H1 (cell line): Measurements from ENCODE around the gene MRPL34. TPM values are rescaled to one million over a fixed set of nuclear protein-coding genes. Genes with fewer than 3 reads are reported as not detected.

ENCODE experiments used
- CTCF ChIA-PET: fragments of 300-600 bp; sonication (Branson Sonifier 250); formaldehyde crosslinking; loops from one replicate; lab custom pipeline; 2021; ENCODE audit not compliant: partially characterized antibody; lab: Charles Lee
- POLR2A ChIA-PET: fragments of 300-600 bp; sonication (Branson Sonifier 250); formaldehyde crosslinking; loops from one replicate; lab custom pipeline; 2021; ENCODE audit warnings: inconsistent platforms; ENCODE audit not compliant: partially characterized antibody; lab: Charles Lee
- DNase-seq, 2 experiments: peaks; one replicate each; pipeline versions ENCODE4 v3.0.0 to v3.0.0-alpha.2; 2010 to 2022; ENCODE audit warnings: low spot score in 2 of 2, low read depth in 1 of 2, mixed read lengths in 1 of 2
- FAIRE-seq: peaks from 2 replicates; lab custom pipeline; 2011; peaks lifted over from hg19 to GRCh38; lab: Jason Lieb, UNC
- H2AFZ ChIP-seq: 2 replicates; pipeline ENCODE4 v1.8.1; 2012; ENCODE audit warnings: low read length, inconsistent platforms
- H2AK5ac ChIP-seq: 2 replicates; pipeline ENCODE4 v1.6.1; 2013; ENCODE audit warnings: low read depth, low read length
- H2BK120ac ChIP-seq: replicated peaks from 2 replicates; pipeline ENCODE3; 2013; ENCODE audit warnings: low read depth, low read length, inconsistent platforms
- H2BK12ac ChIP-seq: 2 replicates; pipeline ENCODE4 v1.6.1; 2013; ENCODE audit warnings: low read depth, low read length
- H2BK15ac ChIP-seq: 2 replicates; pipeline ENCODE4 v1.6.1; 2013; ENCODE audit warnings: low read length
- H2BK20ac ChIP-seq: 2 replicates; pipeline ENCODE4 v1.6.1; 2013; ENCODE audit warnings: low read length
- H2BK5ac ChIP-seq: 2 replicates; pipeline ENCODE4 v1.6.1; 2013; ENCODE audit warnings: low read depth, low read length
- H3K14ac ChIP-seq: 2 replicates; pipeline ENCODE4 v1.6.1; 2013; ENCODE audit warnings: inconsistent platforms; ENCODE audit not compliant: insufficient read length
- H3K18ac ChIP-seq: 2 replicates; pipeline ENCODE4 v1.6.1; 2013; ENCODE audit warnings: low read length; ENCODE audit errors: extremely low read depth
- H3K23ac ChIP-seq: 2 replicates; pipeline ENCODE4 v1.6.1; 2013; ENCODE audit warnings: inconsistent platforms; ENCODE audit not compliant: insufficient read length
- H3K23me2 ChIP-seq: 2 replicates; pipeline ENCODE4 v1.6.1; 2013; ENCODE audit warnings: low read depth, low read length
- H3K27ac ChIP-seq: 2 replicates; pipeline ENCODE4 v1.6.1; 2011; ENCODE audit warnings: low read depth, low read length, inconsistent platforms
- H3K27me3 ChIP-seq, 4 experiments: replicated peaks in 1 of 4; 1 replicate in 1 of 4; 2 replicates in 3 of 4; pipeline versions ENCODE4 v1.6.1 to v1.8.1; 2011 to 2013; ENCODE audit warnings: low read length in 3 of 4, mild to moderate bottlenecking in 3 of 4, inconsistent platforms in 2 of 4, mixed read lengths in 2 of 4, moderate library complexity in 1 of 4; ENCODE audit not compliant: control insufficient read depth in 3 of 4, insufficient read depth in 3 of 4; ENCODE audit errors: extremely low read depth in 1 of 4
- H3K36me3 ChIP-seq, 4 experiments: 2 replicates each; pipeline versions ENCODE4 v1.6.1 to v1.8.1; 2011 to 2013; ENCODE audit warnings: mild to moderate bottlenecking in 4 of 4, low read length in 3 of 4, moderate library complexity in 2 of 4, control low read depth in 1 of 4, inconsistent platforms in 1 of 4; ENCODE audit not compliant: insufficient read depth in 4 of 4, control insufficient read depth in 2 of 4
- H3K4ac ChIP-seq: replicated peaks from 2 replicates; pipeline ENCODE3; 2013; ENCODE audit warnings: low read length, low read depth, mixed read lengths, inconsistent platforms; ENCODE audit not compliant: insufficient read length
- H3K4me1 ChIP-seq, 4 experiments: replicated peaks in 1 of 4; 1 replicate in 1 of 4; 2 replicates in 3 of 4; pipeline versions ENCODE4 v1.6.1 to v1.8.1; 2011 to 2013; ENCODE audit warnings: low read length in 3 of 4, inconsistent platforms in 2 of 4, mixed read lengths in 1 of 4; ENCODE audit not compliant: insufficient read depth in 4 of 4, control insufficient read depth in 3 of 4
- H3K4me2 ChIP-seq, 2 experiments: 2 replicates each; pipeline versions ENCODE4 v1.6.1 to v1.8.1; 2011 to 2013; ENCODE audit warnings: low read depth in 2 of 2, low read length in 2 of 2, control low read depth in 1 of 2, inconsistent platforms in 1 of 2, mild to moderate bottlenecking in 1 of 2; ENCODE audit not compliant: insufficient read depth in 1 of 2
- H3K4me3 ChIP-seq, 4 experiments: fragments of 200-600, 300-600 bp in 1 of 4; sonication (generic), shearing (Covaris generic), sonication (Bioruptor Twin) in 1 of 4; 2 replicates each; pipeline versions ENCODE4 v1.5.1 to v1.8.1; 2011 to 2016; ENCODE audit warnings: low read length in 4 of 4, low read depth in 3 of 4, control low read depth in 2 of 4, inconsistent platforms in 2 of 4, mild to moderate bottlenecking in 2 of 4, mixed read lengths in 1 of 4, moderate library complexity in 1 of 4; ENCODE audit not compliant: insufficient read depth in 2 of 4; ENCODE audit errors: extremely low read depth in 1 of 4
- H3K56ac ChIP-seq: replicated peaks from 2 replicates; pipeline ENCODE3; 2013; ENCODE audit warnings: low read depth, mild to moderate bottlenecking, mixed read lengths, low read length, inconsistent platforms; ENCODE audit not compliant: insufficient read length
- H3K79me1 ChIP-seq: 2 replicates; pipeline ENCODE4 v1.6.1; 2013; ENCODE audit warnings: low read depth, low read length, control low read depth
- H3K79me2 ChIP-seq, 2 experiments: 2 replicates each; pipeline versions ENCODE4 v1.6.1 to v1.8.1; 2012 to 2013; ENCODE audit warnings: low read length in 2 of 2, mild to moderate bottlenecking in 2 of 2, inconsistent platforms in 1 of 2; ENCODE audit not compliant: insufficient read depth in 2 of 2, control insufficient read depth in 1 of 2
- H3K9ac ChIP-seq, 4 experiments: replicated peaks in 1 of 4; 1 replicate in 1 of 4; 2 replicates in 3 of 4; pipeline versions ENCODE4 v1.6.1 to v1.8.1; 2011 to 2013; ENCODE audit warnings: low read depth in 3 of 4, low read length in 3 of 4, control low read depth in 2 of 4, mild to moderate bottlenecking in 2 of 4, moderate library complexity in 2 of 4, inconsistent platforms in 1 of 4; ENCODE audit errors: extremely low read depth in 1 of 4
- H3K9me3 ChIP-seq, 2 experiments: 2 replicates each; pipeline versions ENCODE4 v1.6.1 to v1.8.1; 2012 to 2013; ENCODE audit warnings: mild to moderate bottlenecking in 2 of 2, moderate library complexity in 2 of 2, control low read depth in 1 of 2, inconsistent platforms in 1 of 2, low read depth in 1 of 2, low read length in 1 of 2, mixed read lengths in 1 of 2; ENCODE audit not compliant: insufficient read depth in 2 of 2
- H4K20me1 ChIP-seq, 2 experiments: replicated peaks in 1 of 2; 2 replicates each; pipeline versions ENCODE3 to v1.8.1; 2011 to 2013; ENCODE audit warnings: inconsistent platforms in 2 of 2, low read length in 2 of 2, mild to moderate bottlenecking in 1 of 2; ENCODE audit not compliant: insufficient read depth in 2 of 2, control insufficient read depth in 1 of 2
- H4K5ac ChIP-seq: 2 replicates; pipeline ENCODE4 v1.6.1; 2013; ENCODE audit warnings: low read length, low read depth, mixed read lengths, inconsistent platforms; ENCODE audit not compliant: insufficient read length
- H4K8ac ChIP-seq: 2 replicates; pipeline ENCODE4 v1.8.0; 2013; ENCODE audit warnings: mild to moderate bottlenecking, moderate library complexity, low read length, inconsistent platforms; ENCODE audit not compliant: insufficient read depth; ENCODE audit errors: extremely low read depth
- H4K91ac ChIP-seq: replicated peaks from 2 replicates; pipeline ENCODE3; 2013; ENCODE audit warnings: low read length, mixed read lengths, inconsistent platforms; ENCODE audit not compliant: insufficient read length
- BACH1 ChIP-seq: IDR thresholded peaks from 2 replicates; pipeline ENCODE4 v1.6.1; 2012; ENCODE audit warnings: low read length, improper control_type of control experiment
- CBX5 ChIP-seq: fragments of 300-800, 300-1000 bp; sonication (generic); IDR thresholded peaks from 2 replicates; pipeline ENCODE4 v1.7.1; 2016; ENCODE audit warnings: antibody characterized with exemption, low read length, low read depth
- CEBPB ChIP-seq: IDR thresholded peaks from 2 replicates; pipeline ENCODE4 v1.6.1; 2012; ENCODE audit warnings: low read depth, low read length
- E2F6 ChIP-seq: IDR thresholded peaks from 2 replicates; pipeline ENCODE4 v1.6.1; 2012; ENCODE audit warnings: inconsistent platforms
- EZH2 ChIP-seq: fragments of 200-600 bp; sonication (generic); IDR thresholded peaks from 2 replicates; pipeline ENCODE4 v1.7.1; 2012; ENCODE audit warnings: low read depth, mild to moderate bottlenecking, moderate library complexity, low read length, inconsistent platforms; ENCODE audit not compliant: severe bottlenecking
- GABPA ChIP-seq: IDR thresholded peaks from 2 replicates; pipeline ENCODE4 v1.6.1; 2011; ENCODE audit warnings: mild to moderate bottlenecking, low read length, moderate library complexity, borderline replicate concordance; ENCODE audit not compliant: insufficient read depth
- JUND ChIP-seq: IDR thresholded peaks from 2 replicates; pipeline ENCODE4 v1.6.1; 2011; ENCODE audit warnings: mild to moderate bottlenecking, improper control_type of control experiment, low read length
- RAD21 ChIP-seq, 2 experiments: IDR thresholded peaks in 1 of 2; conservative IDR thresholded peaks in 1 of 2; 2 replicates each; pipeline ENCODE4 v1.6.1; 2011; ENCODE audit warnings: low read depth in 2 of 2, low read length in 2 of 2, improper control_type of control experiment in 1 of 2, inconsistent platforms in 1 of 2, mild to moderate bottlenecking in 1 of 2, moderate library complexity in 1 of 2
- RBBP5 ChIP-seq: IDR thresholded peaks from 2 replicates; pipeline ENCODE4 v1.7.1; 2012; ENCODE audit warnings: low read depth, mild to moderate bottlenecking, inconsistent platforms, low read length, moderate library complexity, borderline replicate concordance
- RFX5 ChIP-seq: IDR thresholded peaks from 2 replicates; pipeline ENCODE4 v1.6.1; 2011; ENCODE audit warnings: low read depth, low read length, improper control_type of control experiment, borderline replicate concordance
- TAF7 ChIP-seq: optimal IDR thresholded peaks from 2 replicates; pipeline ENCODE3; 2011; ENCODE audit warnings: low read depth, mild to moderate bottlenecking, inconsistent platforms, low read length, moderate library complexity, borderline replicate concordance
- TCF12 ChIP-seq: IDR thresholded peaks from 2 replicates; pipeline ENCODE4 v1.6.1; 2011; ENCODE audit warnings: low read depth, mild to moderate bottlenecking, low read length
- TEAD4 ChIP-seq: IDR thresholded peaks from 2 replicates; pipeline ENCODE4 v1.6.1; 2012; ENCODE audit warnings: low read depth, low read length, inconsistent platforms, mixed read lengths
- WGBS, 2 experiments: shearing (Covaris generic) in 1 of 2; methylation state at CpG; one replicate each; pipeline versions ENCODE4 v1.1.6 to v1.1.7; 2013 to 2015; ENCODE audit warnings: low lambda C conversion rate in 2 of 2, mixed read lengths in 2 of 2, inconsistent platforms in 1 of 2, low coverage in 1 of 2, missing lambda C conversion rate in 1 of 2; ENCODE audit not compliant: insufficient replicate concordance in 2 of 2, insufficient coverage in 1 of 2, insufficient read length in 1 of 2; ENCODE audit errors: extremely low coverage in 1 of 2, missing lambda C conversion rate in 1 of 2; 5-methylcytosine and 5-hydroxymethylcytosine counted together
- polyA plus RNA-seq, 7 experiments: library from polyadenylated mRNA; depleted of rRNA in 3 of 7; stranded (reverse) in 5 of 7; unstranded in 2 of 7; fragments of >200 nt in 5 of 7; fragments of 200-250 nt in 2 of 7; gene quantifications; 1 replicate in 5 of 7; 2 replicates in 1 of 7; 4 replicates in 1 of 7; pipeline versions ENCODE4 v1.2.1 to v1.2.3, GENCODE V29; 2011 to 2013; ENCODE audit warnings: missing spikeins in 2 of 7, mixed read lengths in 2 of 7
- total RNA-seq: library from RNA; stranded (reverse); fragmentation: NEBNext Ultra II Directional; extraction: Animal tissue kit (Norgen Biotek cat#: 25700); gene quantifications from 2 replicates; pipeline ENCODE4 v1.2.1, GENCODE V29; 2021

The MRPL34 gene
- total and polyA plus RNA-seq, 2 of the 8 experiments (the other 6 are each of a cell fraction or from before 2014, with no cell fraction given) = 91.9 to 99.6 TPM

- ChIA-PET CTCF (interaction anchor here (0.6 to 3.3 kb wide), 7 partner anchors 10 to 230 kb away, joined by 3 to 10 read pairs (median 4); partner anchors contain the start of gene ANO8), POLR2A (interaction anchor here (0.5 to 17.1 kb wide), 4 partner anchors 13 to 110 kb away, joined by 3 to 329 read pairs (median 52); partner anchors contain the start of genes ABHD8, ANO8, DDA1 and GTPBP3)
- Histone ChIP-seq H4K5ac (no peak overlapping the region), H2BK20ac (no peak overlapping the region), H3K56ac (no peak overlapping the region), H2BK120ac (no peak overlapping the region), H3K36me3 (peaks cover 0 to 26% (median 12%) of the 10 kb centered on the region in 4 experiments; a peak in 5 of 8 replicates), H3K23me2 (peaks cover 6% of the 10 kb centered on the region; the same call in 1 of the 2 replicates), H4K20me1 (peaks cover 3 to 4% of the 10 kb centered on the region in 2 experiments), H3K4me2 (no peak overlapping the region), H3K23ac (no peak overlapping the region), H3K9ac (no peak overlapping the region), H2BK5ac (no peak overlapping the region), H2AK5ac (no peak overlapping the region), H3K79me1 (peaks cover 2% of the 10 kb centered on the region; the same call in 1 of the 2 replicates), H3K4ac (no peak overlapping the region), H3K9me3 (no peaks in the 10 kb centered on the region), H3K27me3 (no peaks in the 10 kb centered on the region; a peak in 1 of 7 replicates), H3K14ac (no peak overlapping the region), H2BK12ac (no peak overlapping the region), H3K4me3 (no peak overlapping the region), H2AFZ (no peak overlapping the region), H3K79me2 (no peaks in the 10 kb centered on the region), H4K91ac (no peak overlapping the region), H3K18ac (no peak overlapping the region), H3K4me1 (peaks cover 0 to 22% (median 15%) of the 10 kb centered on the region in 4 experiments; a peak in 6 of 7 replicates), H4K8ac (no peak overlapping the region), H3K27ac (no peak overlapping the region), H2BK15ac (no peak overlapping the region)
- no peak for DNase-seq
- 91% methylated on average over 20 of the region's 20 CpGs; no CpG with 5 or more reads in 1 of the 2 experiments for WGBS, 2 experiments
- FAIRE-seq = no peak
- TF ChIP-seq CBX5 = no peak
- no peak for TF ChIP-seq BACH1
- no peak for TF ChIP-seq RBBP5
- no peak for TF ChIP-seq TEAD4
- no peak for TF ChIP-seq GABPA
- TF ChIP-seq JUND = no peak
- TF ChIP-seq CEBPB = no peak
- no peak for TF ChIP-seq RAD21 (IDR thresholded peaks at IDR 0.05 in 1 of 2, conservative IDR thresholded peaks at IDR 0.05 in 1 of 2; ENCODE audit: low read depth in 2 of 2, low read length in 2 of 2)
- TF ChIP-seq E2F6 = no peak
- TF ChIP-seq TCF12 = no peak
- no peak for TF ChIP-seq RFX5
- TF ChIP-seq TAF7 = no peak
- TF ChIP-seq EZH2 = no peak
These were observed 19.5 kb downstream of the MRPL34 start for GRCh38 chr19:17325133-17325532.
